Activated CD4-positive, alpha-beta T cell treated with anti-CD3 and anti-CD28 coated beads, Interleukin-2, amount 10 ng/mL, durations not matched to agents 24 days and 14 days (primary cell): ENCODE data around the gene LRRD1. TPM values are rescaled to one million over a fixed set of nuclear protein-coding genes. Genes with fewer than 3 reads are reported as not detected.
"Not testable (repeated sequence)": the region's sequence is repeated elsewhere in the genome, so short reads cannot be mapped to it uniquely, and the experiment has no call there.

Experiments used
- DNase-seq: peaks from one replicate; pipeline ENCODE4 v3.0.0; 2022
- H3K27ac Mint-ChIP-seq: one replicate; pipeline ENCODE4 v1.8.0; 2022; ENCODE audit warnings: mild to moderate bottlenecking, mixed read lengths
- H3K27me3 Mint-ChIP-seq: one replicate; pipeline ENCODE4 v1.8.0; 2022; ENCODE audit warnings: mixed read lengths
- H3K36me3 Mint-ChIP-seq: one replicate; pipeline ENCODE4 v1.8.0; 2022; ENCODE audit warnings: low read depth, mild to moderate bottlenecking, mixed read lengths
- H3K4me1 Mint-ChIP-seq: one replicate; pipeline ENCODE4 v1.8.0; 2021; ENCODE audit warnings: mixed read lengths
- H3K4me3 Mint-ChIP-seq: one replicate; pipeline ENCODE4 v1.8.0; 2022; ENCODE audit warnings: mild to moderate bottlenecking, moderate library complexity, mixed read lengths
- H3K9me3 Mint-ChIP-seq: one replicate; pipeline ENCODE4 v1.8.0; 2021; ENCODE audit warnings: mixed read lengths
- intact Hi-C: fragments of 100-400 bp; cut with micrococcal nuclease; formaldehyde crosslinking; loops from one replicate; pipeline ENCODE4 v1.15.1; 2023
- total RNA-seq: library from RNA; stranded (reverse); gene quantifications from 2 replicates; pipeline ENCODE4 v1.2.3, GENCODE V29; 2022

Gene LRRD1
- total RNA-seq, 1 donor from 2014 or later = not detected

DNA sequence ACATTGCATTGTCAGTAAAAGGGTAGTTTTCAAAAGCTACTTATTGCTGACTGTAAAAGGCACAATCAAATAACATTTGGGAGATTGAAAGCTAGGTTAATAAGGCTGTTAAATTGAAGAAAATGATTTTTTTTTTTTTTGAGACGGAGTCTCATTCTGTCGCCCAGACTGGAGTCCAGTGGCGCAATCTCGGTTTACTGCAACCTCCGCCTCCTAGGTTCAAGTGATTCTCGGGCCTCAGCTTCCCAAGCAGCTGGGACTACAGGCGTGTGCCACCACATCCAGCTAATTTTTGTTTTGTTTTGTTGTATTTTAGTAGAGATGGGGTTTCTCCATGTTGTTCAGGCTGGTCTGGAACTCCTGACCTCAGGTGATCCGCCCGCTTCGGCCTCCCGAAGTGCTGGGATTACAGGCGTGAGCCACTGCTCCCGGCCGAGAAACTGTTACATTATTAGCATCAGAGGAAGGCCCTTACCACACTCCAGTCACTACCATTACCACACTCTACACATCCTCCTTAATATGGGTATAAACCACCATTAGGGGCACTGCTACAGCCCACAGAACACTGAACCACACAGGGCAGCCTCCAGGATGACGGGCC is 45.7 kb downstream of the LRRD1 start:
- no peak for DNase-seq
- Mint-ChIP-seq H3K4me3 (peak overlapping the region; percentile 95), H3K4me1 (peaks cover 40% of the 10 kb centered on the region), H3K27ac (peak overlapping the region; percentile 100), H3K27me3 (no peaks in the 10 kb centered on the region), H3K36me3 (peaks cover 23% of the 10 kb centered on the region), H3K9me3 (no peaks in the 10 kb centered on the region)
- intact Hi-C loops = loop anchor here (5.0 kb wide), 2 partner anchors 704 to 984 kb away; partner anchors contain the start of genes CDK6 and SAMD9

DNA sequence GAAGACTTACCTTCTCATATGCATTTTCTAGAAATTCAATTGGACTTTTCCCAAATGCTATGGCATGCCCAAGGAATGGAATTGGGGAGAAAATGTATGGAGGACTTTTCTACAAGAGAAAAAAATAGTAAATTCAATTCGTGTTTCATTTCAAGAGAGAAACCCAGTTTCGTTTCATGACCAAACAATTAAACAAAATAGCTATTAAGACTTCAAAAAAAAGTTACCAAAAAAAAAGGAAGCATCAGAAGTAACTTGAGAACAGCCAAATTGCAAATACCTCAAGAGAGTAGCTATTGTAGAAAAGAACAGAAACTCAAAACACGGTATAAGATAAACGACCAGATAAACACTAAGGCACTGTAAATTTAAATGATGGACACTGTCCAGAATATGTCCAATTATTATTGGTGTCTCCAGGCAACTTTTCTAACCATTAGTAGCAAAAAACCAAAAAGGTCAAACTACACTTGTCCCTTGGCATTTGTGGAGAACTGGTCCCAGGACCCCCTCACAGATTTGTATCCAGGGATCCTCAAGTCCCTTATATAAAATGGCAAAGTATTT is 47.1 kb downstream of the LRRD1 start:
- DNase-seq = no peak
- peak overlapping the region; percentile 13 for H3K4me3 Mint-ChIP-seq
- H3K27me3 Mint-ChIP-seq = no peaks in the 10 kb centered on the region
- peaks cover 34% of the 10 kb centered on the region for H3K36me3 Mint-ChIP-seq
- intact Hi-C loops = loop anchor here (5.0 kb wide), 2 partner anchors 705 to 985 kb away; partner anchors contain the start of genes CDK6 and SAMD9
- peaks cover 39% of the 10 kb centered on the region for H3K4me1 Mint-ChIP-seq
- no peak overlapping the region for H3K27ac Mint-ChIP-seq
- H3K9me3 Mint-ChIP-seq = no peaks in the 10 kb centered on the region

DNA sequence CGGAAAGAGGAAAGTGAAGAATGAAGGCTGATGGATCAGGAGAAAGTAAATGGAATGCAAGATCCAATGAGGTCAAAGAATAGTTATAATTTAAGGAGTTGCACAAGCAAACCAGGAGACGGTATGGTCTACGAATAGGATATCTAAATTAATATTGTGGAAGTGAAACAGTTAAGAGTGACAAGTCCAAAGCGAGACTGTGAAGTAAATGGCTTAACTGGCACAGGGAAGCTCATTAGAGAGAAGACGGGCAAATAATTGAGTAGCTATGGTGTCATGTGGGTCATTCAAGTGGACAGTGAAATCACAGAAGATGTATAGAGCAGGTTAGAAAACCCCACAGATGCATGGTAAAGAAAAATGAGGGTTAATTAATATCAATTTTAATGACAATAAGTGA is 47.8 kb downstream of the LRRD1 start:
- Mint-ChIP-seq H3K4me1 (peaks cover 44% of the 10 kb centered on the region), H3K9me3 (no peaks in the 10 kb centered on the region), H3K27ac (no peak overlapping the region), H3K36me3 (peaks cover 40% of the 10 kb centered on the region), H3K27me3 (no peaks in the 10 kb centered on the region), H3K4me3 (peak overlapping the region; percentile 10)
- intact Hi-C loops = loop anchor here (5.0 kb wide), 2 partner anchors 706 to 986 kb away; partner anchors contain the start of genes CDK6 and SAMD9
- DNase-seq = no peak

DNA sequence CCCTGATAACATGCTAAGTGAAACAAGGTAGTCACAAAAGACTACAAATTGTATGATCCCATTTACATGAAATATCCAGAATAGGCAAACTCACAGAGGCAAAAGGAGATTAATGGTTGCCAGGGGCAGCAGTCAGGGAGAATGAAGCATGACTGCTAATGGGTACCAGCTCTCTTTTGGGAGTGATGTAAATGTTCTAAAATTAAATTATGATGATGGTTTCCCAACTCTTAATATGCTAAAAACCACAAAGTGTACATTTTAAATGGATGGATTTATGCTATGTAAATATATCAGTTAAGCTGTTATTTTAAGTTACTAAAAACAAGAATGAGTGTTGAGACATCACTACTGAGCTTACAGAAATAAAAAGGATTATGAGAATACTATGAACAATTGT is 57.3 kb downstream of the LRRD1 start:
- no peak overlapping the region for H3K4me3 Mint-ChIP-seq
- H3K9me3 Mint-ChIP-seq = peaks cover 3% of the 10 kb centered on the region
- peaks cover 70% of the 10 kb centered on the region for H3K36me3 Mint-ChIP-seq
- intact Hi-C loops = no loop called here
- peaks cover 22% of the 10 kb centered on the region for H3K4me1 Mint-ChIP-seq
- H3K27me3 Mint-ChIP-seq = no peaks in the 10 kb centered on the region
- no peak overlapping the region for H3K27ac Mint-ChIP-seq
- no peak for DNase-seq

DNA sequence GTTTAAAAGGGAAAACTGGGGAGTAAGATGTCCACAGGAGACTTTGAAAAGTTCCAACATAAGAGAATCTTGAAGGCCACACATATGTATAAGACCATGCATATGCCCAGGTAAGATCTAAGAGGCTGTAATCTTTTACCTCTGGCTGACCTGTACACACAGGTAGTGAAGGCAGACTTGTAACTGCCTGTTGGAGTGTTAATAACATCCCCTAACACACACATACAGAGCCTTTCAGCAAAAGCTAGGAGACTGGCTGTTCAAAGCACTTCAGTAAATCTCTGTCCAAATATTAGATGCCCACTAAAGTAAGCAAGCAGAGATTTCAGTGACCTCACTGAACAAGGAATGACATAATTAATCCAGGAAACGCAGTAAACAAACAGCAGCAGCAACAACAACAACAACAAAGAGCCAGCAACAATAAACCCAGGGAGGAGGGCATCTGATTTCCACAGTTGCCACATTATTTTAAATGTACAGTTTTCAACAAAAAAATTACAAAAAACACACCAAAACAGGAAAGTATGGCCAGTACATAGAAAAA is 59.7 kb downstream of the LRRD1 start:
- no peaks in the 10 kb centered on the region for H3K27me3 Mint-ChIP-seq
- peaks cover 18% of the 10 kb centered on the region for H3K4me1 Mint-ChIP-seq
- H3K9me3 Mint-ChIP-seq = peaks cover 3% of the 10 kb centered on the region
- intact Hi-C loops = no loop called here
- DNase-seq = no peak
- H3K4me3 Mint-ChIP-seq = no peak overlapping the region
- peaks cover 74% of the 10 kb centered on the region for H3K36me3 Mint-ChIP-seq
- H3K27ac Mint-ChIP-seq = no peak overlapping the region

DNA sequence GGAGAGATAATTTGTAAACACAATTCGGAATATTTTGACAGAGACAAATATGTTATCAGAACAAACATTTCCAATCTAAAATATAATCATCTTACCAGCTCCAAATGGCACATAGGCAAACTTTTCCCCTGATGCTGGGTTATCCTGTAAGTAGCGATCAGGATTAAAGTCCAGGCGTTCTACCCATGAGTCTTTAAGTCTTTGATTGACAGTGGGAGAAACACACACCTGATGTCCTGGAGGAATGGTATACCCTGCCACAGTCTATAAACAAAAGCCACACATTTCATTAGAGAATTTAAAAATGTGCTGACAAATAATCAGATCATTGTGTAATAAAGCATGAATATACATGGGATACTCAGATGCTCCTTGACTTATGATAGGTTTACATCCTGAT is 62.0 kb downstream of the LRRD1 start:
- Mint-ChIP-seq H3K27me3 (no peaks in the 10 kb centered on the region), H3K36me3 (peaks cover 75% of the 10 kb centered on the region), H3K4me3 (no peak overlapping the region), H3K27ac (no peak overlapping the region), H3K9me3 (no peaks in the 10 kb centered on the region), H3K4me1 (peaks cover 13% of the 10 kb centered on the region)
- intact Hi-C loops = no loop called here
- DNase-seq = no peak

DNA sequence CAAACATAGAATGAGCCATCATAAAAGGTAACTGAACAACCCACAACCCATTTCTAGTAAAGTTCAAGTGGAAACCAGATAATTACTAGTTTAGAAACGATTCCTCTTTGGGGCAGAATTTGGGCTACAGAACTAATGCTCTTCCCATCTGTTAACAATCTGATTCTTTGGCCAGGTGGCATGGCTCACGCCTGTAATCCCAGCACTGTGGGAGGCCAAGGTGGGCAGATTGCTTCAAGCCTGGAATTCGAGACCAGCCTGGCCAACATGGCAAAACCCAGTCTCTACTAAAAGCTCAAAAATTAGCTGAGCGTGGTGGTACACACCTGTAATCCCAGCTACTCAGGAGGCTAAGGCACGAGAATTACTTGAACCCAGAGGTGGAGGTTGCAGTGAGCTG is 63.1 kb downstream of the LRRD1 start:
- Mint-ChIP-seq H3K4me1 (peaks cover 12% of the 10 kb centered on the region), H3K36me3 (peaks cover 68% of the 10 kb centered on the region), H3K9me3 (no peaks in the 10 kb centered on the region), H3K27me3 (no peaks in the 10 kb centered on the region), H3K27ac (no peak overlapping the region), H3K4me3 (no peak overlapping the region)
- intact Hi-C loops = no loop called here
- DNase-seq = no peak

DNA sequence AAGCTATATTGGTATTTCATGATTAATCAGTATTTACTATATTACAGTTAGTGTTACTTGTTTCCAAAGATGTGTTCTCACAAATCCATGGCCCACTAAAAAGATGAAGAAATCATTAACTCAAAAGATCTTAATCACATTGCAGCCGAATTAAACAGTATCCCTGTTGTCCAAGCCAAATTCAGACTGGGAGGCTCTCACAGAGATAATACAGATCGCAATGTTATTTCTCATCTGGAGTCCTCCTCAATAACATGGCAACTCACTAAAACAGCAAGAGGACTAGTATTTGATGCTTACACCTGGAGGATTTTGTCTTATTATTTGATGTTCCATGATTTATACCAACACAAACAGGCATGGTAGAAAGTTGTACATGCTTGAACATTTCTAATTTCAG is 68.1 kb downstream of the LRRD1 start:
- no peak for DNase-seq
- H3K4me1 Mint-ChIP-seq = peaks cover 3% of the 10 kb centered on the region
- no peaks in the 10 kb centered on the region for H3K9me3 Mint-ChIP-seq
- H3K27me3 Mint-ChIP-seq = no peaks in the 10 kb centered on the region
- H3K4me3 Mint-ChIP-seq = no peak overlapping the region
- H3K36me3 Mint-ChIP-seq = peaks cover 56% of the 10 kb centered on the region
- H3K27ac Mint-ChIP-seq = no peak overlapping the region
- intact Hi-C loops = no loop called here

DNA sequence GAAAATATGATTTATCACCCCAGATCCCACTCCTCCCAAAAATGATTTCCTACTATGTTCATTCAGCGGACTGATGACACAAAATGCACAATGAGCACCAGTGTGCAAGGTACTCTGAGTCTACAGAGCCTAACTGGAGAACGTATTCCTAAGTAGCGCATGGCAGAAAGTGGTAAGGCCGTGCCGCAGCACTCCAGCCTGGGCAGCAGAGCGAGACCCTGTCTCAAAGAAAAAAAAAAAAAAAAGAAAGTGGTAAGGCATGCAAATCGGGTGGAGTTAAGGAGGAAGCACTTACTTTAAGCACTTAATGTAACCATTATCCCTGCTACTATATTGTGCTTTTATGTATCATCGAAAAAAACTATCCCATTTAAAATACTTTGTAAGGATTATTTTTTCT is 70.1 kb downstream of the LRRD1 start:
- Mint-ChIP-seq H3K36me3 (peaks cover 44% of the 10 kb centered on the region), H3K4me1 (no peaks in the 10 kb centered on the region), H3K4me3 (no peak overlapping the region), H3K9me3 (no peaks in the 10 kb centered on the region), H3K27me3 (no peaks in the 10 kb centered on the region), H3K27ac (no peak overlapping the region)
- DNase-seq = no peak
- intact Hi-C loops = no loop called here

DNA sequence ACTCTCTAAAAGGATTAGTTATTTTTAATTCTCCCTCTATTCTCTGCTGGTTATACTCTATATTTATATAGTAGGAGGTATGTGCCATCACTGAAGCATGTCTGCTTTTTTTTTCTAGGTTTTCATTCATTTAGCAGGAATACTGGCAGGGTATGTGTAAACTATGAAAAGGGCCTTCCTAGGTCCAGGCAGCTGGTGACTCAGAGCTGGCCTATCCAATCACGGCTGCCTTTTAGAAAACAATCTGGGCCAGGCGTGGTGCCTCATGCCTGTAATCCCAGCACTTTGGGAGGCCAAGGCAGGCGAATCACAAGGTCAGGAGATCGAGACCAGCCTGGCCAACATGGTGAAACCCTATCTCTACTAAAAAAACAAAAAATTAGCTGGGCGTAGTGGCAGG is 76.1 kb downstream of the LRRD1 start:
- H3K4me3 Mint-ChIP-seq, H3K27ac Mint-ChIP-seq, intact Hi-C loops, DNase-seq, H3K4me1 Mint-ChIP-seq, H3K9me3 Mint-ChIP-seq, H3K27me3 Mint-ChIP-seq: not testable (repeated sequence)
- peaks cover 42% of the 10 kb centered on the region for H3K36me3 Mint-ChIP-seq

DNA sequence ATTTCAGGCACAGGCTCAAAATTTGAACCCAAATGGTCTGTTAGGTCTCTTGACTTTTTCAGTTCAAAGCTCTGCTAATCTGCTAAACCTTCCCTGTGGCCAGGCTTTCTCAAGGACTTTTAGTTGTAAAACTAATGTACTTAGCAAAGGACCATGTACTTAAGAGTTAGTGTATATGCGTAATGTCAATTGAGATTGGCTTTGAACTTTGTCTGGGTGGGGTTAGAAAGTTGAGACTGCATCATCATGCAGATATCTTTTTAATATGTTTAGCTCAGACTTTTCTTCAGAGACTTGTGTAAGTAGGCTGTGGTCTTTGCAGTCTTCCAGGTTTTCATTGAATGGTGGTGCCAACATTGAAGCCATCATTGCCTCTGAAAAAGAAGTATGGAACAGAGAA is 78.4 kb downstream of the LRRD1 start:
- no peaks in the 10 kb centered on the region for H3K9me3 Mint-ChIP-seq
- H3K36me3 Mint-ChIP-seq = peaks cover 48% of the 10 kb centered on the region
- intact Hi-C loops = no loop called here
- H3K4me3 Mint-ChIP-seq = no peak overlapping the region
- H3K27ac Mint-ChIP-seq = no peak overlapping the region
- DNase-seq = no peak
- H3K27me3 Mint-ChIP-seq = no peaks in the 10 kb centered on the region
- no peaks in the 10 kb centered on the region for H3K4me1 Mint-ChIP-seq

DNA sequence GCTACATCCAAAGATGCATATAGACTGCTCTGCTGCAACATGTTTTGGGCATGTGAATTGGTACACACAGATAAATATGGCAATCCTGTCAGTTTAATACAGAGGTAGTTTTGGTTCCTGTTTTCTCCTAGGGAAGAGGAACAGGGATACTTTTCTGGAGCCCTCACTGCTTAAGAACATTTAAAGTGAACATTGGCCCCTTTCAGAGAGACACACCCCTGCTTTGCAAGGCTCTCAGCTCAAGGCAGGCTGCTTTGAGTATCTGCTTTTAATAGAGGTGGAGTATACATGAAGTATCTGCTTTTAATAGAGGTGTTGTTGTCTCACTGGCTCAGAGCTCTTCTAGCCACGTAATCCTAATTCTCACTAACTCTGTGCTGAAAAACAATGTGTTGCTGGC is 83.6 kb downstream of the LRRD1 start:
- peaks cover 39% of the 10 kb centered on the region for H3K36me3 Mint-ChIP-seq
- H3K9me3 Mint-ChIP-seq = no peaks in the 10 kb centered on the region
- DNase-seq = no peak
- H3K4me3 Mint-ChIP-seq = no peak overlapping the region
- intact Hi-C loops = no loop called here
- H3K4me1 Mint-ChIP-seq = no peaks in the 10 kb centered on the region
- no peaks in the 10 kb centered on the region for H3K27me3 Mint-ChIP-seq
- no peak overlapping the region for H3K27ac Mint-ChIP-seq
